ENCODE measurements around the gene C1orf167. TPM values are rescaled to one million over a fixed set of nuclear protein-coding genes. Genes with fewer than 3 reads are reported as not detected.

The C1orf167 gene
- total RNA-seq, 1 donor from 2014 or later: 2.6 TPM

DNA sequence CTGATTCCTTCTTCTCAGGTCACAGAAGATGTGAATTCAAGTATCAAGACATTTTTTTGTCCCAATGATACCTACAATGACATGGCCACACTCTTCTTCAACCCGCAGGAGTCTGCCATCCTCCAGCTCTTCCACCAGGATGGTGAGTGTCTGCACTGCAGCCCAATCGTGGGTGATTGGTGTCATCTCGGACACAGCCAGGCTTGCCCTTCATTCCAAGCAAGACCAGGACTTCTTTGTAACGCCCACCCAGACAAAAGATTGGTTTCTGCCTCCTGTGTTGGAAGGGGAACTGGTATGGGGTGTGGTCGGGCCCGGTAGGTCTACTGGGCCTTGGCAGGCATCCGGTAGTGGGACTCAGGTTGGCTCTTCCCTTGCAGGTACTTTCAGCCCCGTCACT is 71.5 kb downstream of the C1orf167 start:
- no peak for DNase-seq (ENCODE audit: low spot score)

GRCh38 chr1:11833900-11834299 is 71.9 kb downstream of the C1orf167 start:
- DNase-seq (ENCODE audit: low spot score): no peak

DNA sequence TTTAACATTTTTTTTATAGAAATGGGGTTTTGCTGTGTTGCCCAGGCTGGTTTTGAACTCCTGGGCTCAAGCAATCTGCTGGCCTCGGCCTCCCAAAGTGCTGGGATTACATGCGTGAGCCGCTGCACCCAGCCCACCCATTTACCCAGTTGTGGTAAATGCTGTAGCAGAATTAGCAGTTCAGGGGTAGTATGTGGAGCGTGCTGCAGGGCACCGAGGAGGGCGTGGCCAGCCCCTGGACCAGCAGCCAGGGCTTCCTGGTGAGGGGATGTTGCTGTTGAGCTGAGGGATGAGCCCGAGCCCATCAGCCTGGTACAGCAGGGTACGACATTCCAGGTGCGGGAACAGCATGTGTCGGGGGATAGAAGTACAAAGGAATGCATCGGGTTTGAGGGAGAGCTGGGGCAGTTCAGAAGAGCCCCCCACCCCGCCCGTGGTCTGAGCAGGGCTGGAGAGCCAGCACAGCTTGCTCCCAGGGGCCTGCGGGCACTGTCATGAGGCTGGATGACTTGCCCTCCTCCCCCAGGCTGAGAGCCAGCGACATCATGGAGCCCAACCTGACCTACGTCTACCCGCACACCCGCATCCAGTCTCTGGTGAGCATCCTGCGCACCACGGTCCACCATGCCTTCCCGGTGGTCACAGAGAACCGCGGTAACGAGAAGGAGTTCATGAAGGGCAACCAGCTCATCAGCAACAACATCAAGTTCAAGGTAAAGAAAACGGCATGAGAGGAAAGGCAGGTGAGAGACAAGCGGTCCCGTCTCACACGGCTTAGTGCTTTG is 73.6 kb downstream of the C1orf167 start:
- DNase-seq (ENCODE audit: low spot score): no peak

DNA sequence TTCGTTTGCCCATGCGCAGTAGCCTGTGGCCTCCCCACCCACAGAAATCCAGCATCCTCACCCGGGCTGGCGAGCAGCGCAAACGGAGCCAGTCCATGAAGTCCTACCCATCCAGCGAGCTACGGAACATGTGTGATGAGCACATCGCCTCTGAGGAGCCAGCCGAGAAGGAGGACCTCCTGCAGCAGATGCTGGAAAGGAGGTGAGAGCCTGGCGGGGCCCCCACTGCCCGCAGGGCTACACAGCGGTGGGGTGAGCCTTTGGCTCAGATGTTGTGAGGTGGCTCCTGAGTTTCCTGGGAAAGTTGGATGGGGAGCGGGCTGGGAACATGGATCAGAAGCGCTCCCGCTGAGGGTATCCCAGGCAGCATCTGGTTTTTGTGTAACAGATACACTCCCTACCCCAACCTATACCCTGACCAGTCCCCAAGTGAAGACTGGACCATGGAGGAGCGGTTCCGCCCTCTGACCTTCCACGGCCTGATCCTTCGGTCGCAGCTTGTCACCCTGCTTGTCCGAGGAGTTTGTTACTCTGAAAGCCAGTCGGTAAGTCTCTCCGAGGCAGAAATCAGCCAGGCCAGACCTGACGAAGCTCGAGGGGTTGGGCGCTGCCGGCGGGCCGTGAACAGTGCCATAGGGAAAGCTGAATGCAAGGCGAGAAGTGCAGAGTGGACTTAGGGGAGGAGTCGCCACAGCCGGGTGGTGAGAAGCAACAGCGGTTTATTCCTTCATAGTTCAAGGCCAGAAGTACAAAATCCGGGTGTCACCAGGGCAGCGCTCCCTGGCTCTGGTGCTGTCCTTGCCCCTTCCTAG is 75.2 kb downstream of the C1orf167 start:
- no peak for DNase-seq (ENCODE audit: low spot score)

DNA sequence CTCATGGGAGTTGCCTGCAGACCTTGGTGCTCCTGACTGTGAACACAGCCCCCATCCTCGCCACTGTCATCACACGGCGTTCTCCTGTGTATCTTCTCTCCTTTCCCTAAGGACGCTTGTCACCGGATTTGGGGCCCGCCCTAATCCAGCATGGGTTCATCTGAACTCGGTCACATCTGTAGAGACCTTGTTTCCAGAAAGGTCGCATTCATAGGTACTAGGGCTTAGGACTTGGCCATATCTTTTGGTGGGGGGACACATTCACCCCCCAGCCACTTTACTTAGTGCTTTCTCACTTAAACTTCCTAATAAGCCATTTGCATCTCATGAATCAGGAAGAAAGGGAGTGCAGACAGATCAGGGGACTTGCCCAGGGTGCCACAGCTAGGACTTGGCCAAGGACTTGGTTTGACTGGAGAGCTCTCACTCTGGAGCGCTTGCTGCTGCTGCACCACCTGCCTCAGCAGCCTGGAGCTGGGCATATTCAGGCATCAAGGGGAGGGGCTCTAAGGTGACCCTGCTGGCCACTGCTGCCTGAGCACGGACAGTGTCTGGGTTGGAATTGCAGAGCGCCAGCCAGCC is 75.9 kb downstream of the C1orf167 start:
- no peak for DNase-seq (ENCODE audit: low spot score)

DNA sequence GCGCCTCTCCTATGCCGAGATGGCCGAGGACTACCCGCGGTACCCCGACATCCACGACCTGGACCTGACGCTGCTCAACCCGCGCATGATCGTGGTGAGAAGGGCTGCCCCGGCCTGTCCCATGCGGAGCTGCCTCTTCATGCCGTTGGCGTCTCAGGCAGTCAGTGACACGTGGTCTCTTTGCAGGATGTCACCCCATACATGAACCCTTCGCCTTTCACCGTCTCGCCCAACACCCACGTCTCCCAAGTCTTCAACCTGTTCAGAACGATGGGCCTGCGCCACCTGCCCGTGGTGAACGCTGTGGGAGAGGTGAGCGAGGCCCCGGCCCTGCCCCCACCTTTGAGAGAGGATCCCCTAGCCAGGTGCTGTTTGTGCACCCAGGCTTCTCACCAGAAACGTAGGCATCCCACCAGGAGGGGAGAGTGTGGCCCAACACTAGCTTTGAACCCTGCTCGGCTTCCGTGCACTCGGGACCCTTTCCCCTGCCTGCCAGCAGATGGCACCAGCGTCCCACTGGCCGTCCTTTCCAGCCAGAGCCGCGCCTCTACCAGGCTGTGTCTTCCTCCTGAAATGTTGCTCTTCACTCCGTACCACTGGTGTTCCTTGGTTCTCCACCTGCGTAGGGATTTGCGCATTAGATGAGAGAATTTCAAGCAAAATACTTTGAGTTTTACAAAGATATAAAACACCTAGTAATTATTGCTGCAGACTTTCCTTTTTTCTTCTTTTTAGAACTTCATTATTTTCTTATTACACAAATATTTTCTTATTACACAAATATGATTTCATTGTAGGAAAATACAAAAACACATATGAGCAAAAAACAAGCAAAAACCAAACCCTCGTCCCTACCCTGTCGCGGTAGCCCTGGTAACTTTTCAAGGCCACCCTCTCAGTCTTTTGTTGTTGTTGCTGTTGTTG is 76.6 kb downstream of the C1orf167 start:
- DNase-seq (ENCODE audit: low spot score): peak; percentile 58

Other genes with a start within 250 kb of the C1orf167 start
- gene FBXO2, start 107.8 kb upstream of the C1orf167 start, total RNA-seq (ENCODE audit: insufficient read depth, low replicate concordance): 4.1 TPM
- gene FBXO44, start 107.3 kb upstream of the C1orf167 start, total RNA-seq (ENCODE audit: insufficient read depth, low replicate concordance): 7.9 TPM
- gene FBXO6, start 98.0 kb upstream of the C1orf167 start, total RNA-seq (ENCODE audit: insufficient read depth, low replicate concordance): 0.48 TPM
- gene MAD2L2, start 81.0 kb upstream of the C1orf167 start, total RNA-seq (ENCODE audit: insufficient read depth, low replicate concordance): 15.2 TPM
- 1.4 TPM for gene DRAXIN, start 70.5 kb upstream of the C1orf167 start, total RNA-seq (ENCODE audit: insufficient read depth, low replicate concordance)
- gene AGTRAP, start 26.1 kb upstream of the C1orf167 start, total RNA-seq (ENCODE audit: insufficient read depth, low replicate concordance): 43.3 TPM
- 17.1 TPM for gene MTHFR, start 43.8 kb downstream of the C1orf167 start, total RNA-seq (ENCODE audit: insufficient read depth, low replicate concordance)
- 7.9 TPM for gene CLCN6, start 44.0 kb downstream of the C1orf167 start, total RNA-seq (ENCODE audit: insufficient read depth, low replicate concordance)
- gene NPPA, start 85.6 kb downstream of the C1orf167 start, total RNA-seq (ENCODE audit: insufficient read depth, low replicate concordance): not detected
- not detected for gene NPPB, start 96.8 kb downstream of the C1orf167 start, total RNA-seq (ENCODE audit: insufficient read depth, low replicate concordance)
- 44.3 TPM for gene KIAA2013, start 164.2 kb downstream of the C1orf167 start, total RNA-seq (ENCODE audit: insufficient read depth, low replicate concordance)
- gene PLOD1, start 172.5 kb downstream of the C1orf167 start, total RNA-seq (ENCODE audit: insufficient read depth, low replicate concordance): 238 TPM
- gene MFN2, start 218.3 kb downstream of the C1orf167 start, total RNA-seq (ENCODE audit: insufficient read depth, low replicate concordance): 25.5 TPM